SIG-M5 treated with dmso at 0.1 percent for 504 hours (cell line): Measurements from ENCODE around the gene P4HA2.

Experiments used
- DNase-seq: peaks from one replicate; lab custom pipeline; 2025; ENCODE audit not compliant: unreplicated experiment; lab: John Stamatoyannopoulos, UW

P4HA2 gene

GRCh38 chr5:132225165-132226032 is 2.3 kb downstream of the P4HA2 start:
- no peak for DNase-seq

DNA sequence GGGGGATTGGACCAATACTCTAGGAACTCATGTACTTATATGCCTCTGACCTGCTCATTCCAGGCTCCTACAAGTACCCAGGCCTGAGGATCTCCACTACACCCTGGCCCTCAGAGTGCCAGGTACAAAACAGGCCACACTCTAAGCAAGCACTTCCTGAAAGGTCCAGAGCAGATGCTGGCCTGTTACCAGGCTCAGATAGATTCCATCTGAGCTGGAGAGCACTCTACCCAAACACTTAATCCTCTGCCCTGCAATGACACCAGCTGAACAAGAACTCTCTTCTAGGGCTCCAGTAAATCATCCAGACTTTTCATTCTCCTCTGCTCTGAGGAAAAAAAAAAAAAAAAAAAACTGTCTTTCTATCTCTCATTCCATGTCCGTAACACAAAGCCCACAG is 2.9 kb downstream of the P4HA2 start:
- no peak for DNase-seq

DNA sequence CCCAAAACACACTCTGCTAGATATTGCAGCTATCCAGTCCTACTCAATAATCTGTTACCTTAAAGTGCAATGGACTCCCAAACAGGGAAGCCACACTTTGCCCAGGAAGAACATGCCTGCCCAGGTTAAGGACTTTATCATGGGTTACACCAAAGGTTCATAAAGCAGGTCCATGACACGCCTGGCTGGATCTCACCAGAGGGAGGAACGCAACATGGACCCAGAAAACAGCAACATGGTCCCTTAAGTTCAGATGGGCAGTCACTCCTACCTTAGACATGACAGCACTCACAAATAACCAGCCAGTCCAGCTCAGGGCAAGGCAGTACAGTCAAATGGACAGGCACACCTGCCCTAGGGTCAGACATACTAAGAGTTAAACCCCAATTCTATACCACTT is 3.8 kb downstream of the P4HA2 start:
- no peak for DNase-seq

DNA sequence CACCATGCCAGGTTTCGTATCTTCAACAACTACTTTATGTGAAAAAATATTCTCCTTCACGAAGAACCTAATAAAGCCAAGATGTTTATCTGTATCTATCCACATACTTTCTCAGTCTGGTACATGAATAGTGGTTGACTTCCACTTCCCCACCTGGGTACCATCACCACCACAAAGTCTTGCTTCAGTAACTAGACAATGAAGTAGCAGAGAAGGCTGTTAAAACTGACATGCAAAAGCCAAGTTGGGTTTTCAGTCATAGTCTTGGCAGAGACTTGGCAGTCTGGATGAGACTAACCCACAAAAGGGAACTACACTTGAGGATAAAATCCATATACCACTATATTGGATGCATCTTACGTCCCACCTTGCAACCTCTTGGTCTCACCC is 5.0 kb downstream of the P4HA2 start:
- DNase-seq = no peak

- DNase-seq = no peak
These were observed 5.6 kb downstream of the P4HA2 start for GRCh38 chr5:132221781-132222648.

DNA sequence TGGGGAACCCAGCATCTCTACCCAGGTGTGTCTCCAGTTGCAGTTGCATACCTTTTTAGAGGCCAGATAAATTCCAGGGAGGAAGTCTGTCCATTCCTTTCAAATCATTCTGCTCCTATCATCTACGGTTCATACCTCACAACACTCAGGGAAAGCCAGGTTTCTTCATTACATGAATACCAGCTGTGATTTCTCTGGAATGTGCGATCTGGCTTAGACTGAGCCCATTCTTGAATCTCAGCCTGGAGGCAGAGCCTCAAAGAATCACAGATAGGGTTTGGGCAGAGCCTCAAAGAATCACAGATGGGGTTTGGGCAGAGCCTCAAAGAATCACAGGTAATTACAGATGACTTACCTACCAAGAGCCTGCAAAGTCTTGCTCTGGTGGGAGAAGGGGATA is 7.2 kb downstream of the P4HA2 start:
- DNase-seq = no peak

GRCh38 chr5:132219981-132220380 is 7.7 kb downstream of the P4HA2 start:
- no peak for DNase-seq

DNA sequence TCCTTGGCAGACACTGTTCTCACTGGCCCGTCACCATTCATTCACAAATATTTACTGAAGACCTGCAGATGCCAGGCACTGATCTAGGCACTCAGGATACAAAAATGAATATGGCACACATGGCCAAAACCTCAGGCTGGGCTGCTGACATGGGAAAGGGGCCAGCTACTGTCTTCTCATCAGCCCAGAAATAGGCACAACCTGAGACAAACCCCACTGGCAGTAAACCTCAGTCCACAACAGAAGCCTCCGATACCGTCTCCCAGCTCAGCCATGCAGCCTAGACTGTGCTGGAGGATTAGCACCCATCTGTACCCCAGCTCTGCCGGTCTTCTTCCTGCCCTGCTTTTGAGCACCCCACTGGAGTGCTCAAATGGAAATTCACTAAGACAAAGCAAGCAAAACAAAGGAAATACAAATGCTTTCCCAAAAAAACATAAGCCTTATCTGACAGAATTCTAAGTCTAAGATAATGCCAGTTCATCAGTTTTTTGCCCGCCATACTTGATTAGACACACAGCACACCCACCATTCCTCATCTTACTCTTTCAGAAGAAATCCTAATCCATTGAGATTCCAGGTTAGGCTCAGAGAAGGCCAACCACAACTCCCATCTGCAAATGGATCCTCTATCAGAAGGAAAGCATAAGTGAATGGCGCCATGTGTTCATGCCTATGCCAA is 8.2 kb downstream of the P4HA2 start:
- no peak for DNase-seq

DNA sequence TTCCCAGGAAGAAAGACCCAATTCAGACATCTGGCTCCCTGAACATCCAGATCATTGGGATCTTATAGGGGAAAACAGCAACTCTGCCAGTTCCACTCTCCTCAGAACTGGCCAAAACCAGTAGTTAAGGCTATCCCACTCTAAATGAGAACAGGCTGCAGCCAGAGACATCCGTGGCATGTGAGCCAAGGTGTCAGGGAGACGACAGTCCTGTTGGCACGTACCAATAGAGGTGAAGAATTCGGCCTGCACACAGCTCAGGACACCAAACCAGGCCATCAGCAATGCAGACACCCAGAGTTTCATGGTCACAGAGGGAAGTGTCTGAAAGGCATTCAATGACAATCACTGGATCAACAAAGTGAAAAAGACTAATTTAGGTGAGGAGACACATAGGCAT is 9.3 kb downstream of the P4HA2 start:
- DNase-seq = no peak

GRCh38 chr5:132215329-132215728 is 12.3 kb downstream of the P4HA2 start:
- no peak for DNase-seq

- DNase-seq = no peak
These were observed 13.2 kb downstream of the P4HA2 start for GRCh38 chr5:132214491-132214890.

- DNase-seq = no peak
These were observed 14.0 kb downstream of the P4HA2 start for GRCh38 chr5:132213666-132214065.

DNA sequence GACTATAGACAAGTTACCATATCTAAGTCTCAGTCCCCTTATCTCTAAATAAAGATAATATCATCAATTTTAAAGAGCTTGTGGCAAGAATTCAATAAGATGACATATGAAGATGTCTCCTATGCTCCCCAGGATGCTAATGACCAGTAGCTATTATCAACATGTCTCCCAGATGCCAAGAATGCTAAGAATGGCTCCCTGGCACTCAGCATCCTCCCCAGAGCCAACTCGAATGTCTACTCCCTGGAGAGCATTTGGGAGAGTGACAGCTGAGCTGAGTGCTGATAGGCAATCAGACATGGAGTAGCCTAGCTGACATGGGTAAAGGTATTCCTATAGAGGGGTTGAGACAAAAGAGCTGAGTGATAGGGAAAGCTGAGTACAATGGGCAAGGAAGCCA is 15.9 kb downstream of the P4HA2 start:
- DNase-seq = no peak

DNA sequence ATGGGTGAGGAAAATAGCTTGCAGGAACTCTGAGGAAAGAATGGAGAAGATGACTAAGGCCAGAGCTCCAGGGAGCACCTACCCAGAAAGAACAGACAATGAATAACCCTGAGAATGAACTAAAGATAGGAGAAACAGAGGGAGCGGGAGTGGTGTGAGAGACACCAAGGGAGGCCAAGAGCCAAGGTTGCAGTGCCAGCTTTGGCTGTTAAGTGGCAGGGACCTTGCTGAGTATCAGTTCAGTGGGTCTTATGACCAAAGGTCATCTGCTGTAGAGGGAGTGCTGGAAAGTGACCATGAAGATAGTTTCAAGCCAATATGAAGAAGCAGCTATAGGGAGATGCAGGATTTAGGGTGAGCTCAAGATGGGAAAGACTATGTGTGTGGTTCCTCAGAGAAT is 16.7 kb downstream of the P4HA2 start:
- no peak for DNase-seq

GRCh38 chr5:132209901-132210545 is 17.6 kb downstream of the P4HA2 start:
- DNase-seq = no peak

- no peak for DNase-seq
These were observed 18.5 kb downstream of the P4HA2 start for GRCh38 chr5:132209131-132209530.

DNA sequence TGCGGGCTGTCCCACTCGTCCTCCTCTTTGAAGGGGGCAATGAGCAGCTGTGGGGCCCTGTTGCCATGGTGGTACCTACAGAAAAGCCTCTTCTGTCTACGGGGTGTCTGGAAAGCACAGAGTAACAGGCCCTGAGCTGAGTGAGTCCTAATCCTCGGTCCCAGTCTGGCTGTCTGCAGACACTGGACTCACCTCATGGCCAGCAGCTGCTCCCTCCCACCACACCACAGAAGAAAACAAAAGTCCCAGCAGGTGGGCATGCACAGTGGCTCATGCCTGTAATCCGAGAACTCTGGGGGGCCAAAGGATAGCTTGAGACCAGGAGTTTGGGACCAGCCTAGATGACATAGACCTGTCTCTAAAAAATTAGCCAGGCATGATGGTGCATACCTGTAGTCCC is 19.9 kb downstream of the P4HA2 start:
- no peak for DNase-seq

GRCh38 chr5:132206782-132207181 is 20.9 kb downstream of the P4HA2 start:
- DNase-seq = no peak

DNA sequence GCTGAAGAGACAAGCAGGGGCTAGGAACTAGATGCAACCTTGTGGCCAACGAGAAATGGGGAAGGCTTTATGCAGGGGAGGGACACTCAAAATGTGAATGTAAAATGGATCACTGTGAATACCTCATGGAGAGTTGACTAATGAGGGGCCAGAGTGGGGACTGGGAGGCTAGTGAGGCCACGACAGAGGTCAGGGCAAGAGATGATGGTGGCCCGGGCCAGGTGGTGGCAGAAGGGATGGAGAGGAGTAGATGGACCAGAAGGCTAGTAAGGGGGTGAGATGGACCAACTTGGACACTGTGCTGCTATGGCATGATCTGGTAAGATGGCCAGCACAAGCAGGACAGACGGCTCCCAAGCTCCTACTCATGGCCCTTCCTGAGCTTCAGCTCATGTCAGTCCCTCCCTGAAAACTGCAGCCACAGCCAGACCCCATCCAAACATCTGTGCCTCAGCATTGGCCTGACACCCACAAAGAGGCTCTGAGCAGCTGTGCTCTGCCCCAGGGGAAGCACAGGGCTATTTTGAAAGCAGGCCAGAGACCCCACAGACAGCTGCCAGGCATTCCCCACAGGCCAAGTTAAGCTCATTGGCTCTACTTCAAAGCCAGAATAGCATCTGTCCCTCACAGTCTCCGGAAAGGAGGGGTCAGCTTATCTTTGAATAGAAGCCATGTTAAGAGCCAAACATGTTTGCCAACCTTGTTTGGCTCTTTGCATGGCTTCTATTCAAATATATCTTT is 22.1 kb downstream of the P4HA2 start:
- no peak for DNase-seq

DNA sequence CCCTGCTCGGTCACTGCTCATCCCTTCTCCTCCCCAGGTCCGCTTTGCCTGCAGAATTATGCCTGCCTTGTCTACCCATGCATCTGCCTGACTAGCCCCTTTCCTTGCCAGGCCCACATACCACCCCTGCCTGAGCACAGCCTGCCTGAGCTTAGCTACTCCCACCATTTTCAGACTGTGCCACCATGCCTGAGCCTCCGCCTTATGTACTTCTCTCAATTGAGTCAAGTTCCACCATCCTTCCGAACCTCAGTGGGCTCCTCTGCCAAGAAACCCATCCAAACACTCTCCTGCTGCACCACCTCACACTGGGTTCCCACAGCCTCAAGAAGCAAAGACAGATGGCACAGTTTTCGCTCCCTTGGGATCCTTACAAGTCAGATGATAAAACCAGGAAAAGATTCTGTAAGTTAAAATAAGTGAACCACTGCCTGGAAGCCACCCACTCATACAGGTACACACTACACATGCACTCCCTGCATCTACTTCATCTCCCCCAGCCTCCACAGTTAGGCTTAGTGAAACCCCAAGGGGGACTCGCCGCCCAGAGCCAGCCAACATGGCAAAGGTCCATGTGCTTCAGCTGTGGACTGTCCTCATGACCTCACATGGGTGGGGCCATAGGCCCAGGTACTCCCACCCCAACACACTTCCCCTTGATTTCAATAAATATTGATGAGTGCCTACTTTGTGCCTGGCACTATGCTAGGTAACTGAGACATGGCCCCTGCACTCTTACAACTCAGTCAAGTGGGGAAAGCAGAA is 23.1 kb downstream of the P4HA2 start:
- DNase-seq = no peak
